Large intestine (tissue), 3 donors: ENCODE measurements around the gene EPN1. TPM values are rescaled to one million over a fixed set of nuclear protein-coding genes. Genes with fewer than 3 reads are reported as not detected.
A peak's percentile ranks its signal among the peaks of the same experiment; 100 is the strongest.

Source experiments
- DNase-seq, 2 donors: peaks; one replicate each; pipeline versions ENCODE4 v3.0.0 to v3.0.0-alpha.2; 2013
- H3K27ac ChIP-seq: one replicate; pipeline ENCODE4 v1.5.1; 2013; ENCODE audit warnings: low read length
- H3K27me3 ChIP-seq: 2 replicates; pipeline ENCODE4 v1.6.1; 2013; ENCODE audit warnings: low read length; ENCODE audit not compliant: control insufficient read depth, insufficient read depth
- H3K36me3 ChIP-seq: 2 replicates; pipeline ENCODE4 v1.6.1; 2013; ENCODE audit warnings: low read length; ENCODE audit not compliant: control insufficient read depth, insufficient read depth
- H3K4me1 ChIP-seq: one replicate; pipeline ENCODE4 v1.6.1; 2013; ENCODE audit warnings: low read length; ENCODE audit not compliant: control insufficient read depth, insufficient read depth
- H3K4me3 ChIP-seq: one replicate; pipeline ENCODE4 v1.5.1; 2013; ENCODE audit warnings: low read length
- H3K9me3 ChIP-seq: one replicate; pipeline ENCODE4 v1.6.1; 2013; ENCODE audit warnings: mild to moderate bottlenecking, low read depth, low read length, moderate library complexity; ENCODE audit not compliant: control insufficient read depth
- WGBS: methylation state at CpG from one replicate; pipeline ENCODE4 v1.1.5; 2013; ENCODE audit warnings: low lambda C conversion rate; ENCODE audit not compliant: insufficient coverage; 5-methylcytosine and 5-hydroxymethylcytosine counted together
- polyA plus RNA-seq: library from polyadenylated mRNA; unstranded; fragments of 120-200 nt; gene quantifications from one replicate; pipeline ENCODE4 v1.2.1, GENCODE V29; 2013

EPN1 gene
- polyA plus RNA-seq, 1 donor: 153 TPM

- Histone ChIP-seq H3K36me3 (peaks cover 78% of the 10 kb centered on the region), H3K4me1 (peaks cover 12% of the 10 kb centered on the region), H3K27ac (no peak overlapping the region), H3K27me3 (no peaks in the 10 kb centered on the region), H3K9me3 (no peaks in the 10 kb centered on the region), H3K4me3 (no peak overlapping the region)
- 70% methylated on average over 4 of the region's 7 CpGs for WGBS
- DNase-seq: no peak
Observed at GRCh38 chr19:55661826-55662225, 13.2 kb upstream of the EPN1 start.

GRCh38 chr19:55663846-55664536 is 11.0 kb upstream of the EPN1 start:
- DNase-seq: no peak
- no CpG with 5 or more reads among the region's 20 CpGs for WGBS
- H3K36me3 ChIP-seq: peaks cover 89% of the 10 kb centered on the region
- H3K4me1 ChIP-seq: peaks cover 19% of the 10 kb centered on the region
- no peaks in the 10 kb centered on the region for H3K27me3 ChIP-seq
- no peak overlapping the region for H3K27ac ChIP-seq
- no peak overlapping the region for H3K4me3 ChIP-seq
- H3K9me3 ChIP-seq: no peaks in the 10 kb centered on the region

GRCh38 chr19:55666343-55667005 is 8.6 kb upstream of the EPN1 start:
- Histone ChIP-seq H3K27ac (no peak overlapping the region), H3K4me3 (no peak overlapping the region), H3K4me1 (peaks cover 19% of the 10 kb centered on the region), H3K36me3 (peaks cover 87% of the 10 kb centered on the region), H3K9me3 (no peaks in the 10 kb centered on the region), H3K27me3 (no peaks in the 10 kb centered on the region)
- no peak for DNase-seq
- no CpG with 5 or more reads among the region's 12 CpGs for WGBS

- no peak for DNase-seq
- H3K27ac ChIP-seq: peak overlapping the region; percentile 46
- H3K27me3 ChIP-seq: no peaks in the 10 kb centered on the region
- H3K36me3 ChIP-seq: peaks cover 84% of the 10 kb centered on the region
- peaks cover 19% of the 10 kb centered on the region for H3K4me1 ChIP-seq
- no peaks in the 10 kb centered on the region for H3K9me3 ChIP-seq
- H3K4me3 ChIP-seq: no peak overlapping the region
- no CpG with 5 or more reads among the region's 4 CpGs for WGBS
Observed at GRCh38 chr19:55667006-55667381, 8.0 kb upstream of the EPN1 start.

- no peak overlapping the region for H3K4me3 ChIP-seq
- H3K27ac ChIP-seq: peak overlapping the region; percentile 46
- H3K36me3 ChIP-seq: peaks cover 84% of the 10 kb centered on the region
- no peaks in the 10 kb centered on the region for H3K9me3 ChIP-seq
- DNase-seq: no peak
- peaks cover 19% of the 10 kb centered on the region for H3K4me1 ChIP-seq
- no peaks in the 10 kb centered on the region for H3K27me3 ChIP-seq
- WGBS: no CpG with 5 or more reads among the region's 12 CpGs
Observed at GRCh38 chr19:55667511-55667910, 7.5 kb upstream of the EPN1 start.

- peak; percentile 81 to 83 for DNase-seq
- Histone ChIP-seq H3K27me3 (no peaks in the 10 kb centered on the region), H3K4me1 (peaks cover 19% of the 10 kb centered on the region), H3K4me3 (no peak overlapping the region), H3K9me3 (no peaks in the 10 kb centered on the region), H3K27ac (peak overlapping the region; percentile 46), H3K36me3 (peaks cover 80% of the 10 kb centered on the region)
- WGBS: no CpG with 5 or more reads among the region's 11 CpGs
Observed at GRCh38 chr19:55667958-55668357, 7.1 kb upstream of the EPN1 start.

- peaks cover 77% of the 10 kb centered on the region for H3K36me3 ChIP-seq
- no CpG with 5 or more reads among the region's 30 CpGs for WGBS
- no peaks in the 10 kb centered on the region for H3K9me3 ChIP-seq
- H3K27me3 ChIP-seq: no peaks in the 10 kb centered on the region
- H3K4me1 ChIP-seq: peaks cover 19% of the 10 kb centered on the region
- no peak for DNase-seq
- H3K4me3 ChIP-seq: no peak overlapping the region
- peak overlapping the region; percentile 46 for H3K27ac ChIP-seq
Observed at GRCh38 chr19:55668603-55669348, 6.2 kb upstream of the EPN1 start.

GRCh38 chr19:55669418-55670279 is 5.4 kb upstream of the EPN1 start:
- H3K4me3 ChIP-seq: no peak overlapping the region
- H3K36me3 ChIP-seq: peaks cover 72% of the 10 kb centered on the region
- H3K27me3 ChIP-seq: no peaks in the 10 kb centered on the region
- no peak for DNase-seq
- 97% methylated on average over 6 of the region's 43 CpGs for WGBS
- H3K9me3 ChIP-seq: no peaks in the 10 kb centered on the region
- no peak overlapping the region for H3K27ac ChIP-seq
- peaks cover 19% of the 10 kb centered on the region for H3K4me1 ChIP-seq

- H3K4me3 ChIP-seq: no peak overlapping the region
- no peaks in the 10 kb centered on the region for H3K27me3 ChIP-seq
- no CpG with 5 or more reads among the region's 23 CpGs for WGBS
- H3K4me1 ChIP-seq: peaks cover 19% of the 10 kb centered on the region
- no peaks in the 10 kb centered on the region for H3K9me3 ChIP-seq
- H3K27ac ChIP-seq: no peak overlapping the region
- H3K36me3 ChIP-seq: peaks cover 69% of the 10 kb centered on the region
- DNase-seq: peak in 1 of 2 donors; percentile 42
Observed at GRCh38 chr19:55670280-55671053, 4.6 kb upstream of the EPN1 start.
